Measurements from ENCODE around the gene MEIOC. TPM values are rescaled to one million over a fixed set of nuclear protein-coding genes. Genes with fewer than 3 reads are reported as not detected.

The MEIOC gene
- total and polyA plus RNA-seq, 9 of the 15 experiments (the other 6 are each of a cell fraction or from before 2014, with no cell fraction given), result 0.04 to 0.23 (median 0.06) TPM; not detected in 5

GRCh38 chr17:44708401-44709263 lies 52.4 kb downstream of the MEIOC start, which contains the start of gene DBF4B (continued):
- TF ChIP-seq HNRNPUL1 (IDR thresholded peaks at IDR 0.05; ENCODE audit: low read length), result no peak; the same call in 1 of the 2 replicates
- TF ChIP-seq ZNF780A (CRISPR knock-in tag; IDR thresholded peaks at IDR 0.05), result no peak
- TF ChIP-seq NR2F6 (CRISPR knock-in tag; IDR thresholded peaks at IDR 0.05), result no peak
- peak; percentile 21; the same call in 1 of the 2 replicates for TF ChIP-seq SMARCE1 (IDR thresholded peaks at IDR 0.05)
- TF ChIP-seq L3MBTL2 (IDR thresholded peaks at IDR 0.05), result peak; percentile 47; the same call in 1 of the 2 replicates
- TF ChIP-seq ZNF76 (CRISPR knock-in tag; IDR thresholded peaks at IDR 0.05; ENCODE audit: borderline replicate concordance), result no peak
- no peak for TF ChIP-seq ZNF311 (CRISPR knock-in tag; IDR thresholded peaks at IDR 0.05)
- TF ChIP-seq PRMT5 (CRISPR knock-in tag; IDR thresholded peaks at IDR 0.05), result no peak
- no peak for TF ChIP-seq SAFB2 (IDR thresholded peaks at IDR 0.05; ENCODE audit: borderline replicate concordance, low read depth, low read length, severe bottlenecking)
- TF ChIP-seq ZBTB8A (IDR thresholded peaks at IDR 0.05; ENCODE audit: partially characterized antibody), result peak; percentile 99
- no peak for TF ChIP-seq SIX5 (IDR thresholded peaks at IDR 0.05; ENCODE audit: borderline replicate concordance in 1 of 2, insufficient read depth in 1 of 2, low read depth in 1 of 2, low read length in 2 of 2)
- no peak for TF ChIP-seq TFE3 (CRISPR knock-in tag; IDR thresholded peaks at IDR 0.05)
- no peak; the same call in 1 of the 2 replicates for TF ChIP-seq ARID1B (IDR thresholded peaks at IDR 0.05)
- peak; percentile 73 for TF ChIP-seq PHF20 (IDR thresholded peaks at IDR 0.05; ENCODE audit: partially characterized antibody)
- TF ChIP-seq ZBTB33 (CRISPR knock-in tag; IDR thresholded peaks at IDR 0.05), result no peak; the same call in 1 of the 2 replicates
- TF ChIP-seq ZBTB17 (CRISPR knock-in tag; IDR thresholded peaks at IDR 0.05), result no peak
- TF ChIP-seq STAG1 (CRISPR knock-in tag; IDR thresholded peaks at IDR 0.05; ENCODE audit: borderline replicate concordance), result no peak
- no peak for TF ChIP-seq ZNF609 (CRISPR knock-in tag; IDR thresholded peaks at IDR 0.05; ENCODE audit: borderline replicate concordance)
- TF ChIP-seq MTA1 (IDR thresholded peaks at IDR 0.05; ENCODE audit: borderline replicate concordance), result no peak
- no peak for TF ChIP-seq KLF1 (tag; IDR thresholded peaks at IDR 0.05)

Data from K562 (cell line).